Osteoblast (primary cell): Measurements from ENCODE around the gene CISD3. TPM values are rescaled to one million over a fixed set of nuclear protein-coding genes. Genes with fewer than 3 reads are reported as not detected.

ENCODE experiments used
- small RNA-seq: library from RNA; depleted of rRNA; stranded (forward); fragments of <200 nt; gene quantifications from one replicate; pipeline ENCODE3, GENCODE V24; 2012
- total RNA-seq: library from RNA; depleted of rRNA; stranded (reverse); fragments of >200 nt; gene quantifications from 2 replicates; pipeline ENCODE4 v1.2.3, GENCODE V29; 2012

The CISD3 gene
- total RNA-seq, 1 donor, result 3.6 TPM

Small RNAs within 50 kb of the gene (small RNA-seq; reads per million reads assigned to genes)
- gene MIR4726, result not detected
- not detected for gene MIR4734
- gene RNA5SP440, result 0.45 reads per million
- gene RNU6-866P, result not detected

Other genes starting within 250 kb of the CISD3 start
- not detected in 2 replicates for gene SRCIN1, start 124.4 kb upstream of the CISD3 start, total RNA-seq
- 1.2 and 2.2 TPM in 2 replicates for gene EPOP, start 55.4 kb upstream of the CISD3 start, total RNA-seq
- 33.3 and 44.2 TPM in 2 replicates for gene MLLT6, start 25.1 kb upstream of the CISD3 start, total RNA-seq
- 3.3 and 5.0 TPM in 2 replicates for gene PCGF2, start 18.0 kb downstream of the CISD3 start, total RNA-seq
- 235 and 267 TPM in 2 replicates for gene PSMB3, start 22.4 kb downstream of the CISD3 start, total RNA-seq
- gene PIP4K2B, start 69.2 kb downstream of the CISD3 start, total RNA-seq, result 48.1 and 65.4 TPM in 2 replicates
- 10.3 and 10.9 TPM in 2 replicates for gene CWC25, start 95.0 kb downstream of the CISD3 start, total RNA-seq
- gene RPL23, start 123.4 kb downstream of the CISD3 start, total RNA-seq, result 821 and 1,095 TPM in 2 replicates
- gene LASP1, start 139.7 kb downstream of the CISD3 start, total RNA-seq, result 215 and 228 TPM in 2 replicates
- not detected in 2 replicates for gene FBXO47, start 237.1 kb downstream of the CISD3 start, total RNA-seq